GM21515 (cell line): ENCODE results near the gene CCDC146.

ENCODE experiments used
- ATAC-seq: cut with Tn5 transposase; IDR thresholded peaks from one replicate; pipeline ENCODE4 v1.9.1; 2021; ENCODE audit not compliant: unreplicated experiment

CCDC146 gene

DNA sequence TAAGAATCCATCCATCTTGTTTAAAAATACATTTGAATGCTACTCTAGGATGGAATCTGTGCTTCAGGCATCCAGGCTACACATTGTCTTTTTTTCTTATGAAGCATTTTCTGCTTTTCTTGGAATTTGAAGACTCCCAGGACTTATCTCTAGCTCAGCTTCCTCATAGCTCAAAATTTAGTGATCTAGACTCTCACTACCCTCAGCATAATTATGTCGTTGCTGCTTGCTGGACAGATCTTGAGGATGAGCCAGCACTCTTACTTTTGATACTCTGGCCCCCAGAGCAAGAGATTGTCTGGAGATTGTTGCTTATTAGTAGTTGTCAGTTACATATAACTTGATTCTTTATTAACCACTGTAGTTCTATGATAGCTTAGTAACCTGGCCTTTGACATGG lies 160.5 kb downstream of the CCDC146 start:
- ATAC-seq = no peak

GRCh38 chr7:77284005-77284404 lies 161.6 kb downstream of the CCDC146 start:
- ATAC-seq = no peak

GRCh38 chr7:77284616-77285015 lies 162.2 kb downstream of the CCDC146 start:
- ATAC-seq = no peak

GRCh38 chr7:77288676-77289320 lies 166.4 kb downstream of the CCDC146 start:
- no peak for ATAC-seq

DNA sequence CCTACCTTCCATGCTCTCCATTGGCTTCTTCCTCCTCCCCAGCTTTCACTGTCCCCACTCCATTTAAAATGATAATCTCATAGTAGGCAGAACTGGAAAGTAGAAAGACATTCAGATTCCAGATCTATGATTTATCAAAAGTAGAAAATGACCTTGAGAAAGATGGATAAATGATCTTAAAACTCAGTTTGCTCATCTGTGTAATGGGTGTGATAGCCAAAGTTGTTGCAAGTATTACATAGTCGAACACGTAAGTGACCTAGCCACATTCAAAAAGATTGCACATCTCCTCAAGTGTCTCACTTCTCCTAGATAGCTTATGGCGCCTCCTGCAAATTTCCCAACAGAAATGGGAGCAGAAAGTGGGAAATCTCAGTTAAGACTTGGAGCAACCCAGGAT lies 167.0 kb downstream of the CCDC146 start:
- no peak for ATAC-seq

GRCh38 chr7:77290425-77290824 lies 168.0 kb downstream of the CCDC146 start:
- no peak for ATAC-seq

- no peak for ATAC-seq
Observed at GRCh38 chr7:77293046-77293445, 170.6 kb downstream of the CCDC146 start.

GRCh38 chr7:77295549-77295948 lies 173.1 kb downstream of the CCDC146 start:
- ATAC-seq = no peak

DNA sequence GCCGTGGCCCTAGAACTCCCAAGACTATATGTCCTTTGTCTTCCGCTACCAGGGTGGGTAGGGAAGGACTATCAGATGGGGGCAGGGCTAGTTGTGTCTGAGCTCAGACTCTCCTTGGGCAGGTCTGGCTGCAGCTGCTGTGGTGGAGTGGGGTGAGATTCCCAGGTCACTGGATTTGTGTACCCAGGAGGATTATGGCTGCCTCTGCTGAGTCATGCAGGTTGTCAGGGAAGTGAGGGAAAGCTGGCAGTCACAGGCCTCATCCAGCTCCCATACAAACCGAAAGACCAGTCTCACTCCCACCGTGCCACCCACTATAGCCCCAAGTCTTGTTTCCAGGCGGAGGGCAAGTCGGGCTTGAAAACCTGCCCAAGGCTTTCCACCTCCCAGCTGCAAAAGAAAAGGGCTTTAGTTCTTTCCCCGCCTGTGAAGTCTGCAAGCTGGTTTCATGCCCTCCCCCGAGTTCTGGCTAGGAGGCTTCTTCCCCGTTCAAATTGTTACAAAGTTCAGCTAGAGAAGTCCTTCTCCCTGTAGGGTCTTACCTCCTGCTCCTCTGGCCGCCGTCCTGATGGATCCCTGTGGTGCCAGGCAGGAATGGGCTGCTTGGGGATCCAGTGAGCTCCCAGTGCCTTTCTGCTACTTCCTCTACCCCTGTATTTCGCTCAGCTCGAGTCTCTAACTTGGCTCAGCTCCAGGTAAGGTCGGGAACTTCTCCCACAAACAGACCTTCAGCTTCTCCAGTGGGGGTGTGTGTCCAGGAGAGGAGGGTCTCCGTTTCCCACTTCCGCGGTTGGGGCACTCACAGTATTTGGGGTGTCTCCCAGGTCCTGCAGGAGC lies 184.0 kb downstream of the CCDC146 start:
- ATAC-seq = no peak

DNA sequence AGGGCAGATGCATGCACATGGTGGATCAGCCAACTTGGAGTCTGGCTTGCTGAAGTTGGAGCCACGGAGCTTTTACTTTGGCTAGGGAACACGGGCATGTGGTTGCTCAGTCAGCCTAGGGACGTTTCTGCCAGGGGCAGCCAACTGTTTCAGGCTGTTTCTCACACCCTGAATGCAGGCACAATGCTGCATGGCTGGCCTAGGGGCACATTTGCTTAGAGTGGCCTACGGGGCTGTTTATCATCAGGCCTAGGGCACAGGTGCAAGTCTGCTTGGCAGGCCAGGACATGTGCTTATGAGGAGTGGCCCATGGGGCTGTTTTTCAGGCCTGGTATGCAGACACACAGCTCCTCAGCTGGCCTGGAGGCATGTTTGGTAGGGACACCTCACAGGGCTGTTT lies 186.4 kb downstream of the CCDC146 start:
- no peak for ATAC-seq

GRCh38 chr7:77309714-77310220 lies 187.4 kb downstream of the CCDC146 start:
- ATAC-seq = no peak

GRCh38 chr7:77310982-77311381 lies 188.6 kb downstream of the CCDC146 start:
- ATAC-seq = no peak

DNA sequence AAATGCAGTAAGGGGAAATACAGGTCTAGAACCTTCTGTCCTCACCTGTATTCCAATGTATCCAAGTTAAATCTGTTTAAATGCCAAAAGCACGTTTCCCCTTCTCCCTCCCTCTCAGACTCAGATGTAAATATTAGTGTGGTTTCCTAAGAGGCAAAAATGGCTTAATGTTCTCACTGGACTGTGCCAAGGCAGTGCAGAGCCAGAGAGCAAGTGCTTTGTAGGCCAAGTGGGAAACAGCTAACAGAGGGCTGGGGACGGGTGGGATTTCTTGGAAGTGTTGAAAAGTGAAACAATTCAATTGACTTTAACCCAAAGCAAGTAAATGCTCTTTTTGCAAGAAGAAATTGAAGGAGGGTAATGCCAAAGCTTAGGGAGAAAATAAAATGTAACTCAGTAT lies 190.7 kb downstream of the CCDC146 start:
- no peak for ATAC-seq

GRCh38 chr7:77313876-77314480 lies 191.6 kb downstream of the CCDC146 start:
- no peak for ATAC-seq

DNA sequence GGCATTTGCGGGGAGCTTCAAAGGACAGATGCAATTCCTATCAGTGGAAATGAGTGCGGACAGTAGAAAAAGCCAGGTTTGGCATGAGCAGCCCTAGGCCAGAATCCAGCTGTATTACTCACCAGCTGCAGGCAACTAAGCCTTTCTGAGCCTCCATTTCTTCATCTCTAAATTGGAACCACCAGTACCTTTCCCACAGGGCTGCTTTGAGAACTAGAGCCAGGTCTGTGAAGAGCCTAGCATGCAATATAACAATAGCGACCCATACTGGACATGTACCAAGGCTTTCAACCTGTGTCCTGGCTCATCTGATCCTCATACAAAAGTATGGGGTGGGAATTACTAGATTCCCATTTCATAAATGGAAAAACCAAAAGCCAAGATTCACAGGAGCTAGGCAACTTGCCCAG lies 192.8 kb downstream of the CCDC146 start:
- no peak for ATAC-seq

- ATAC-seq = no peak
Observed at GRCh38 chr7:77316219-77316978, 194.0 kb downstream of the CCDC146 start.

- ATAC-seq = no peak
Observed at GRCh38 chr7:77318019-77318418, 195.6 kb downstream of the CCDC146 start.

- no peak for ATAC-seq
Observed at GRCh38 chr7:77320137-77320536, 197.7 kb downstream of the CCDC146 start.

DNA sequence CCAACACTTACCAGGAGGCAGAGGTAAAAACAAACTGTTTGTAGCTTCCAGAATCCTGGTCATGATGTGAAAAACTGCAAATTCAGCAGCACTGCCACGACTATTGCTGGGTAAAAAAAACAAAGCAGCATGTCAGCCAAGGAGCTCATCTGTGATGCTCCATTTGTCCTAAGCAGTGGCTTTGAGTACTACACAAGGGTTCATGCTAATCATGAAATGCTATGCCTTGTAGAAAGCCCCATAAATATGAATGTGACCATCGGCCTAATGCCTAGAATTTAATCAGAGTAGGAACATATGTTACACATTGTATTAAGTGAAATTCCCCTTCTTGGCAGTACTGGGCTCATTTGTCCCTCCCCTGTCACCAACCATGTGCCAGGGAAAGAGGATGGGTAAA lies 198.3 kb downstream of the CCDC146 start:
- ATAC-seq = no peak

- no peak for ATAC-seq
Observed at GRCh38 chr7:77321300-77321699, 198.9 kb downstream of the CCDC146 start.

DNA sequence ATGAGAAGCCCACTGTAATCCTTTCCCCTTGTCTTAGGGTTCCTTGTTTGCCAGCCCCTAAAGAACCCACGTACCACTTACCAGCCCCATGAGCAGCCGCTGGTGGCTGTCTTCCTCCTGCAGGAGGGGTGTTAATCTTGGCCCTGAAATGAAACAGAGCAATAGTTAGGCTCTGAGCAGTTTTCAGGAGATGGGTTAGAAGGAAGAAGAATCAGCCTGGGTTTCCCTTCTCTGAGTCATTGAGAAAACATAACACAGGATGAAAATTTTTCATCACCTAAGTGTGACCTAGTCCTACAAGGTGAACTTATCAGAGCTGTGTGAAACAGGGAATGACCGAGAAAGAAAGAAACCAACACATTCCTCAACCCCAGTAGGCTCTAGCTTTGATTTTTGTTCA lies 203.7 kb downstream of the CCDC146 start:
- no peak for ATAC-seq
